Ovary (tissue), 9 donors: Measurements from ENCODE around the gene GPLD1. TPM values are rescaled to one million over a fixed set of nuclear protein-coding genes. Genes with fewer than 3 reads are reported as not detected.
"Not testable (repeated sequence)": the region's sequence is repeated elsewhere in the genome, so short reads cannot be mapped to it uniquely, and the experiment has no call there.

ENCODE experiments used
- DNase-seq, 5 donors: peaks; one replicate each; pipeline ENCODE4 v3.0.0-alpha.2; 2019 to 2020
- H3K27ac ChIP-seq, 2 donors: fragments of 200-600 bp; one replicate each; pipeline versions ENCODE4 v1.5.1 to v1.8.0; 2019 to 2022
- H3K27me3 ChIP-seq: fragments of 200-600 bp; one replicate; pipeline ENCODE4 v1.8.0; 2022
- H3K36me3 ChIP-seq: fragments of 200-600 bp; sonication (generic); one replicate; pipeline ENCODE4 v1.5.1; 2019
- H3K4me1 ChIP-seq: one replicate; pipeline ENCODE4 v1.8.1; 2013; ENCODE audit warnings: mild to moderate bottlenecking, moderate library complexity; ENCODE audit not compliant: insufficient read depth
- H3K4me3 ChIP-seq: fragments of 200-600 bp; sonication (generic); one replicate; pipeline ENCODE4 v1.5.1; 2017
- H3K9me3 ChIP-seq, 2 donors: fragments of 200-600 bp in 1 of 2; sonication (generic) in 1 of 2; one replicate each; pipeline versions ENCODE4 v1.5.1 to v1.8.1; 2013 to 2019; ENCODE audit warnings: mild to moderate bottlenecking in 1 of 2, moderate library complexity in 1 of 2
- CTCF ChIP-seq, 3 donors: fragments of 450-650 bp in 2 of 3; fragments of 200-600 bp in 1 of 3; IDR thresholded peaks; one replicate each; pipeline versions ENCODE4 v1.5.1 to v1.8.0; 2016 to 2022; ENCODE audit warnings: antibody characterized with exemption in 3 of 3, mild to moderate bottlenecking in 1 of 3
- EP300 ChIP-seq: sonication (generic); formaldehyde crosslinking; IDR thresholded peaks from one replicate; pipeline ENCODE4 v1.6.1; 2017; ENCODE audit warnings: antibody characterized with exemption
- POLR2A ChIP-seq: fragments of 450-650 bp; IDR thresholded peaks from one replicate; pipeline ENCODE4 v1.6.1; 2017; ENCODE audit warnings: antibody characterized with exemption, mild to moderate bottlenecking, moderate library complexity
- WGBS, 3 donors: extraction: QIAGEN DNeasy Blood & Tissue Kit in 1 of 3; methylation state at CpG; one replicate each; pipeline versions ENCODE4 v1.1.5 to v1.1.7; 2013 to 2017; 5-methylcytosine and 5-hydroxymethylcytosine counted together
- intact Hi-C, 4 donors: fragments of 100-400 bp; cut with DNase I; formaldehyde crosslinking; loops; one replicate each; pipeline versions ENCODE4 v1.11.0 to v1.15.1; 2022 to 2023
- polyA plus RNA-seq, 2 donors: library from polyadenylated mRNA; stranded (reverse); fragments of 200-250 nt in 1 of 2; fragments of 350-450 nt in 1 of 2; fragmentation: Illumina TruSeq in 1 of 2; extraction: RNeasy Lipid Tissue Mini Kit (QIAGEN cat#74804) in 1 of 2; gene quantifications; one replicate each; pipeline ENCODE4 v1.2.3, GENCODE V29; 2013 to 2014
- total RNA-seq, 7 donors: library from RNA; depleted of rRNA in 2 of 7; stranded (reverse); fragments of >200 nt in 2 of 7; fragmentation: NEBNext Ultra II Directional in 3 of 7; extraction: Animal tissue kit (Norgen Biotek cat#: 25700) in 3 of 7; gene quantifications; one replicate each; pipeline versions ENCODE4 v1.1.0 to v1.2.4, GENCODE V29; 2016 to 2023
- donor health status: DM: no; HTN: no; CAD: no; lungs with moderate emphysema.
- donor health status: DM: no; HTN: no; CAD: no.
- donor health status: Bipolar disorder and iron deficiency.
- donor health status: DM: yes; HTN: yes; CAD: no.
- donor health status: DM: no; HTN: no; CAD: no.
- donor health status: DM: yes; HTN: yes; CAD: no.

The GPLD1 gene
- total and polyA plus RNA-seq, 9 donors, result 1.2 to 3.3 (median 2.6) TPM

- no peaks in the 10 kb centered on the region for H3K9me3 ChIP-seq
- no peaks in the 10 kb centered on the region for H3K4me1 ChIP-seq
- H3K27me3 ChIP-seq, result no peaks in the 10 kb centered on the region
- intact Hi-C loops, result no loop called here
- DNase-seq, result no peak
- no peak overlapping the region for H3K27ac ChIP-seq
- WGBS, 3 donors, result 77 to 85% (median 84%) methylated on average over 10 of the region's 10 CpGs
- TF ChIP-seq EP300, result no peak
- TF ChIP-seq CTCF (IDR thresholded peaks at IDR 0.05), result no peak
- TF ChIP-seq POLR2A, result no peak
- H3K4me3 ChIP-seq, result no peak overlapping the region
- H3K36me3 ChIP-seq, result no peaks in the 10 kb centered on the region
Measured at GRCh38 chr6:24426729-24427446, 62.5 kb downstream of the GPLD1 start.

GRCh38 chr6:24425091-24425490, 64.3 kb downstream of the GPLD1 start:
- no peak overlapping the region for H3K27ac ChIP-seq
- DNase-seq, result no peak
- no peaks in the 10 kb centered on the region for H3K4me1 ChIP-seq
- intact Hi-C loops, result no loop called here
- no peak for TF ChIP-seq CTCF (IDR thresholded peaks at IDR 0.05)
- TF ChIP-seq POLR2A, result no peak
- TF ChIP-seq EP300, result no peak
- 59 to 81% (median 69%) methylated on average over 2 of the region's 2 CpGs for WGBS, 3 donors
- no peak overlapping the region for H3K4me3 ChIP-seq
- H3K27me3 ChIP-seq, result no peaks in the 10 kb centered on the region
- H3K9me3 ChIP-seq, result no peaks in the 10 kb centered on the region
- H3K36me3 ChIP-seq, result no peaks in the 10 kb centered on the region

GRCh38 chr6:24419526-24419925, 69.9 kb downstream of the GPLD1 start:
- Histone ChIP-seq H3K4me1 (no peaks in the 10 kb centered on the region), H3K27me3 (no peaks in the 10 kb centered on the region), H3K4me3 (no peak overlapping the region), H3K36me3 (no peaks in the 10 kb centered on the region), H3K9me3 (no peaks in the 10 kb centered on the region), H3K27ac (no peak overlapping the region)
- no peak for DNase-seq
- no peak for TF ChIP-seq EP300
- no peak for TF ChIP-seq POLR2A
- no peak for TF ChIP-seq CTCF (IDR thresholded peaks at IDR 0.05)
- intact Hi-C loops, result no loop called here

- H3K9me3 ChIP-seq, result no peaks in the 10 kb centered on the region
- intact Hi-C loops, result no loop called here
- H3K27ac ChIP-seq, result no peak overlapping the region
- H3K4me3 ChIP-seq, result no peak overlapping the region
- DNase-seq, result no peak
- H3K4me1 ChIP-seq, result no peaks in the 10 kb centered on the region
- H3K36me3 ChIP-seq, result no peaks in the 10 kb centered on the region
- H3K27me3 ChIP-seq, result no peaks in the 10 kb centered on the region
- no peak for TF ChIP-seq EP300
- no peak for TF ChIP-seq CTCF (IDR thresholded peaks at IDR 0.05)
- no peak for TF ChIP-seq POLR2A
- WGBS, 3 donors, result 86 to 89% (median 88%) methylated on average over 4 of the region's 4 CpGs
Measured at GRCh38 chr6:24415753-24416152, 73.6 kb downstream of the GPLD1 start.

- DNase-seq, H3K4me1 ChIP-seq, H3K9me3 ChIP-seq, H3K27me3 ChIP-seq, H3K4me3 ChIP-seq, H3K27ac ChIP-seq, H3K36me3 ChIP-seq, intact Hi-C loops: not testable (repeated sequence)
- 95 to 98% (median 97%) methylated on average over 15 of the region's 15 CpGs for WGBS, 3 donors
Measured at GRCh38 chr6:24414531-24414930, 74.8 kb downstream of the GPLD1 start.
